Esophagus squamous epithelium (tissue), 5 donors: ENCODE data around the gene SMIM5. TPM values are rescaled to one million over a fixed set of nuclear protein-coding genes. Genes with fewer than 3 reads are reported as not detected.
A peak's percentile ranks its signal among the peaks of the same experiment; 100 is the strongest.

ENCODE experiments used
- DNase-seq: peaks from one replicate; lab custom pipeline; 2025; lab: John Stamatoyannopoulos, UW
- H3K27ac ChIP-seq, 4 donors: fragments of 200-600 bp; sonication (generic); one replicate each; pipeline ENCODE4 v1.5.1; 2016 to 2019; ENCODE audit warnings: mild to moderate bottlenecking in 1 of 4
- H3K27me3 ChIP-seq, 4 donors: fragments of 200-600 bp; sonication (generic); 1 replicate in 3 of 4; 2 replicates in 1 of 4; pipeline versions ENCODE4 v1.5.1 to v1.6.0; 2017 to 2021; ENCODE audit warnings: antibody characterized with exemption in 1 of 4
- H3K36me3 ChIP-seq, 3 donors: fragments of 200-600 bp; sonication (generic); one replicate each; pipeline ENCODE4 v1.5.1; 2016 to 2019
- H3K4me1 ChIP-seq, 3 donors: fragments of 200-600 bp; sonication (generic); one replicate each; pipeline ENCODE4 v1.5.1; 2017 to 2019
- H3K4me3 ChIP-seq, 4 donors: fragments of 200-600 bp; sonication (generic); 1 replicate in 3 of 4; 2 replicates in 1 of 4; pipeline ENCODE4 v1.5.1; 2016 to 2019; ENCODE audit warnings: mild to moderate bottlenecking in 2 of 4, moderate library complexity in 1 of 4
- H3K9me3 ChIP-seq, 3 donors: fragments of 200-600 bp; sonication (generic); one replicate each; pipeline ENCODE4 v1.5.1; 2016 to 2019
- POLR2A ChIP-seq, 4 donors: fragments of 450-650 bp; IDR thresholded peaks; one replicate each; pipeline ENCODE4 v1.6.1; 2017; ENCODE audit warnings: antibody characterized with exemption in 4 of 4, mild to moderate bottlenecking in 4 of 4, moderate library complexity in 3 of 4
- WGBS, 2 donors: methylation state at CpG; one replicate each; pipeline ENCODE4 v1.1.5; 2018; 5-methylcytosine and 5-hydroxymethylcytosine counted together
- intact Hi-C: fragments of 100-400 bp; cut with DNase I; formaldehyde crosslinking; loops from one replicate; pipeline ENCODE4 v1.15.0; 2022
- total RNA-seq, 4 donors: library from RNA; depleted of rRNA; stranded (reverse); fragments of >200 nt; gene quantifications; one replicate each; pipeline ENCODE4 v1.1.0, GENCODE V29; 2016
- TF ChIP-seq, protein P1 (sequence below), 6 experiments: fragments of 450-650 bp in 4 of 6; fragments of 200-600 bp in 2 of 6; sonication (generic) in 2 of 6; IDR thresholded peaks; one replicate each; pipeline ENCODE4 v1.5.1; 2016 to 2019; ENCODE audit warnings: antibody characterized with exemption in 6 of 6, mild to moderate bottlenecking in 4 of 6, moderate library complexity in 4 of 6
- donor health status: DM: yes; HTN: yes; CAD: no.

Gene SMIM5
- total RNA-seq, 4 donors from 2014 or later, result 7.4 to 16.8 (median 8.6) TPM

DNA sequence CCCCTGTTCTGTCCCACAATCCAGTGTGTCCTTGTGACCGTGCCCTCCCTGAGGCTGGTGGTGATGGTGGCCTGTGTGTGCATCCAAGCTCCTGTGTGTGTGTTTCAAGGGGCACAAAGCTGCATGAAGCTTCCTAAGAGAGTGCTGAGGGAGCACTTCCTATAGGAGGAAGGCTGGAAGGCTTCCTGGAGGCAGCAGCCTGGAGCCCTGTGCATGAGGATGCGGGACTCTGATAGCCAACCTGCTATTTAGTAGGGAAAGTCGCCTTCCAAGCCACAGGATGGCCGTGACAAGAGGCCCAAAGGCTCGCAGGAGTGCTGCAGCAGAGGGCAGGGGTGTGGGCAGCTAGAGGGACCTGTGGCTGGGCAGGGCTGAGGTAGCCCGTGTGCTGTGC lies 37.3 kb upstream of the SMIM5 start:
- 64 to 100% methylated on average over 1 to 4 of the region's 6 CpGs for WGBS, 2 donors
- H3K27ac ChIP-seq, result no peak overlapping the region
- no peaks in the 10 kb centered on the region for H3K36me3 ChIP-seq
- no peak for DNase-seq
- peaks cover 0 to 4% (median 0%) of the 10 kb centered on the region in 3 donors for H3K4me1 ChIP-seq
- no peaks in the 10 kb centered on the region for H3K9me3 ChIP-seq
- TF ChIP-seq, protein P1, sequence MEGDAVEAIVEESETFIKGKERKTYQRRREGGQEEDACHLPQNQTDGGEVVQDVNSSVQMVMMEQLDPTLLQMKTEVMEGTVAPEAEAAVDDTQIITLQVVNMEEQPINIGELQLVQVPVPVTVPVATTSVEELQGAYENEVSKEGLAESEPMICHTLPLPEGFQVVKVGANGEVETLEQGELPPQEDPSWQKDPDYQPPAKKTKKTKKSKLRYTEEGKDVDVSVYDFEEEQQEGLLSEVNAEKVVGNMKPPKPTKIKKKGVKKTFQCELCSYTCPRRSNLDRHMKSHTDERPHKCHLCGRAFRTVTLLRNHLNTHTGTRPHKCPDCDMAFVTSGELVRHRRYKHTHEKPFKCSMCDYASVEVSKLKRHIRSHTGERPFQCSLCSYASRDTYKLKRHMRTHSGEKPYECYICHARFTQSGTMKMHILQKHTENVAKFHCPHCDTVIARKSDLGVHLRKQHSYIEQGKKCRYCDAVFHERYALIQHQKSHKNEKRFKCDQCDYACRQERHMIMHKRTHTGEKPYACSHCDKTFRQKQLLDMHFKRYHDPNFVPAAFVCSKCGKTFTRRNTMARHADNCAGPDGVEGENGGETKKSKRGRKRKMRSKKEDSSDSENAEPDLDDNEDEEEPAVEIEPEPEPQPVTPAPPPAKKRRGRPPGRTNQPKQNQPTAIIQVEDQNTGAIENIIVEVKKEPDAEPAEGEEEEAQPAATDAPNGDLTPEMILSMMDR (IDR thresholded peaks at IDR 0.05), result no peak
- no peak for TF ChIP-seq POLR2A (IDR thresholded peaks at IDR 0.05)
- no peak overlapping the region for H3K4me3 ChIP-seq
- H3K27me3 ChIP-seq, result no peaks in the 10 kb centered on the region
- intact Hi-C loops, result no loop called here

DNA sequence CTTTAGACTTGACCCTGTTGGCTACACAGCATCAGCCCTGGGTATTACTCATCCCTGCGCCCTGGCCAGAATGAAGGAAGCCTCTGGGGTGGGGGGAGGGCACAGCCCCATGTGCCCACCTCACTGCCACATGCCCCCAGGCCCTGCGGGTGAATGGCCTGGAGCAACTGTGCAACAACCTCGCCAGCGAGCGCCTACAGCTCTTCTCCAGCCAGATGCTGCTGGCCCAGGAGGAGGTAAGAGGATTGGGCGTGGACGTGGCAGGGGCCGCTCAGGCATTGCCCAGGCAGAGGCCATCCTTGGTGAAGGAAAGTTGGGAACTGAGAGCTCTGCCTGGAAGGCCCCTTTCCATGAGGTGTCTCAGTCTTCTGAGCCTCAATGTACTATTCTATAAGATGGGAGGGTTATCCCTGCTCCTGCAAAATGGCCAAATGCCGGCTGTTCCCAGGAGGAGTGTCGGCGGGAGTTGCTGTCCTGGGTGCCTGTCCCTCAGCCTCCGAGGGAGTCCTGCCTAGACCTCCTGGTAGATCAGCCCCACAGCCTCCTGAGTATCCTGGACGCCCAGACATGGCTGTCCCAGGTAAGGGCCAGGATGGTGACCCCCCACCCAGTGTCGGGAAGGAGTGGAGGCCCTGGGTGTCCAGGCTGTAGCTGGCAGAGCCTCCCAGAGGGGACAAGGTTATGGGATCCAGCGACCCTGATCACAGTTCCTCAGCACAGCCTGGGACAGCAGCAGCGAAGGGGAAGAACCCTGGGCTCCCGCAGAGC lies 36.7 kb upstream of the SMIM5 start:
- WGBS, 2 donors, result 81 to 100% methylated on average over 1 to 10 of the region's 17 CpGs

DNA sequence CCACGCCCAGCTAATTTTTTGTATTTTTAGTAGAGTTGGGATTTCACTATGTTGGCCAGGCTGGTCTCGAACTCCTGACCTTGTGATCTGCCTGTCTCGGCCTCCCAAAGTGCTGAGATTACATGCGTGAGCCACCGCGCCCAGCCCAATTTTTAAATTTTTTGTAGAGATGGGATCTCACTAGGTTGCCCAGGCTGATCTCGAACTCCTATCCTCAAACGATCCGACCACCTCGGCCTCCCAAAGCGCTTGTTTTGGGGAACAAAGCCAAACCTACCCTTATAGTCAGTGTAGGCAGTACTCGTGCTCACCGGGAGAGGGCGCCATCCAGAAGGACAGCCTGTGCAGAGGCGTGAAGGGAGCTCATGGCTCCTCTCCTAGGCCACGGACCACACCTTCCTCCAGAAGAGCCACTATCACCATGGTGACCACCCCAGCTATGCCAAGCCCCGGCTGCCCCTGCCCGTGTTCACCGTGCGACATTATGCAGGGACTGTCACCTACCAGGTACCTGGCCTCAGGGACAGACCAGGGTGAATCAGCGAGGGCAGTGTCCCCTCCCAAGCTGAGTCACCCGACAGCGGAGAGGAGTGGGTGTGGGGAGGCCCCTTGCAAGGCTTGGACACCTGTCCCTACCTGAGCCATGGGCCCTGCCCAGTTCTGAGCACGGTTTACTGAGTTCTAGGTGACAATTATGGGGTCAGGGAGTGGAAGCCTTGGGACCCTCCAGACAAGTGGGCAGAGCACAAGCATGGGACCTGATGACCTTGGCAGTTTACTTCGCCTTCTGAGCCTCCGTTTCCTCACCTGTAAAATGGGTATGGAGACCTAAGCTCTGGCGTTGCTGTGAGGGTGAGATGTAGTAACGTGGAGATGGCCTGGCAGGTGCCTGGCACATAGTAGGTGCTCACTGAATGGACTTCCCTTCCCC lies 31.9 kb upstream of the SMIM5 start:
- H3K27me3 ChIP-seq, result no peaks in the 10 kb centered on the region
- WGBS, 2 donors, result 68 to 71% methylated on average over 14 to 16 of the region's 28 CpGs
- peaks cover 6 to 42% (median 10%) of the 10 kb centered on the region in 3 donors for H3K4me1 ChIP-seq
- no peaks in the 10 kb centered on the region for H3K9me3 ChIP-seq
- DNase-seq, result no peak
- intact Hi-C loops, result no loop called here
- H3K4me3 ChIP-seq, result no peak overlapping the region
- no peak for TF ChIP-seq POLR2A (IDR thresholded peaks at IDR 0.05)
- TF ChIP-seq, protein P1 (IDR thresholded peaks at IDR 0.05), result peak; percentile 29 to 78 (median 67)
- H3K36me3 ChIP-seq, result no peaks in the 10 kb centered on the region
- peak overlapping the region in 2 of 4 donors; percentile 8 to 74 for H3K27ac ChIP-seq

More for the DNA sequence above, 36.7 kb upstream of the SMIM5 start:
- H3K9me3 ChIP-seq, result no peaks in the 10 kb centered on the region
- no peak overlapping the region for H3K27ac ChIP-seq
- no peak overlapping the region for H3K4me3 ChIP-seq
- DNase-seq, result no peak
- no peaks in the 10 kb centered on the region for H3K27me3 ChIP-seq
- intact Hi-C loops, result no loop called here
- TF ChIP-seq POLR2A (IDR thresholded peaks at IDR 0.05), result no peak
- TF ChIP-seq, protein P1 (IDR thresholded peaks at IDR 0.05), result no peak
- H3K36me3 ChIP-seq, result no peaks in the 10 kb centered on the region
- H3K4me1 ChIP-seq, result peaks cover 0 to 10% (median 3%) of the 10 kb centered on the region in 3 donors

DNA sequence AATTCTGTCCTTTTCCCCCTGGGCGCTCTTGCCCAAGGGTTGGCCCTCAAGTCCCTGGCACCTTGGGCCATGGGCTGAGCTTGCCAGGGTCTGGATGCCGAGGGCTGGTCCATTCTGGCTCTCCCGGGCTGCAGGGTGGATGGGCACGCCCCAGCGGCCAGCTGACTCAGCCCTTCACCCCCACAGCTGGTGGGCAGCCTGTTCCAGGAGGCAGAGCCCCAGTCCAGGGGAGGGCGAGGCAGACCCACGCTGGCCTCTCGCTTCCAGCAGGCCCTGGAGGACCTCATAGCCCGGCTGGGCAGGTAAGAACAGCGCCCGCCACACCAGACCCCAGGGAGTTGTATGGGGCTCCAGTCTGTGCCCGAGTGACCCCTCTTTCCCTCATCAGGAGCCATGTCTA lies 30.6 kb upstream of the SMIM5 start:
- Histone ChIP-seq H3K4me3 (no peak overlapping the region), H3K27ac (peak overlapping the region in 1 of 4 donors; percentile 74), H3K9me3 (no peaks in the 10 kb centered on the region), H3K4me1 (peaks cover 6 to 42% (median 10%) of the 10 kb centered on the region in 3 donors), H3K27me3 (no peaks in the 10 kb centered on the region), H3K36me3 (no peaks in the 10 kb centered on the region)
- no peak for DNase-seq
- intact Hi-C loops, result no loop called here
- no peak for TF ChIP-seq POLR2A (IDR thresholded peaks at IDR 0.05)
- WGBS, 2 donors, result 57 to 94% methylated on average over 1 to 3 of the region's 12 CpGs

DNA sequence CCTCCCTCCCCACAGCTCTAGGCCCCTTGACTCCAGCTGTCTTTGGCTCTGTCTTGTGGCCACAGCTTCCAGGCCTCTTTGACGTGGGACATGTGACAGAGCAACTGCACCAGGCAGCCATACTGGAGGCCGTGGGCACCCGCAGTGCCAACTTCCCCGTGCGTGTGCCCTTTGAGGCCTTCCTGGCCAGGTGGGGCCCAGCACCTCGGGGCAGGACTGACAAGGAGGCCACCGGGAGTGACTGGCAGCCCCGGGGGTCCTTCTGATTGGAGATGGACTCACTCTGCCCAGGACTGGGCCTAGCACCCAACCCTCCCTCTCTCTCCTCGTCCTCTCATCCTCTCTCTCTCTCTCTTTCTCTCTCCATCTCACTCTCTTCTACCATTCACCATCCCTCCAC lies 30.1 kb upstream of the SMIM5 start:
- 68 to 82% methylated on average over 6 to 8 of the region's 9 CpGs for WGBS, 2 donors
- no peak for DNase-seq
- Histone ChIP-seq H3K4me3 (no peak overlapping the region), H3K27ac (peak overlapping the region in 2 of 4 donors; percentile 65 to 74), H3K4me1 (peaks cover 6 to 42% (median 10%) of the 10 kb centered on the region in 3 donors), H3K27me3 (no peaks in the 10 kb centered on the region), H3K36me3 (no peaks in the 10 kb centered on the region), H3K9me3 (no peaks in the 10 kb centered on the region)
- intact Hi-C loops, result no loop called here
- TF ChIP-seq POLR2A (IDR thresholded peaks at IDR 0.05), result no peak
- TF ChIP-seq, protein P1 (IDR thresholded peaks at IDR 0.05), result no peak
